ENCODE measurements around the gene STIM2.
"Not testable (repeated sequence)": the region's sequence is repeated elsewhere in the genome, so short reads cannot be mapped to it uniquely, and the experiment has no call there.

The STIM2 gene

GRCh38 chr4:26860157-26860921, at the start of gene STIM2:
Gene STIM2 (plus strand): TSS chr4:26860841.
- no peaks in the 10 kb centered on the region for H3K9me3 ChIP-seq (ENCODE audit: control insufficient read depth, insufficient read depth, low read length)
- H3K36me3 ChIP-seq (ENCODE audit: control insufficient read depth, insufficient read depth, low read length): no peaks in the 10 kb centered on the region
- WGBS (ENCODE audit: insufficient coverage, insufficient read length): no CpG with 5 or more reads among the region's 74 CpGs
- peak within 1 kb of the TSS; percentile 96 for H3K4me3 ChIP-seq (ENCODE audit: low read length)
- no peak within 1 kb of the TSS for H3K27ac ChIP-seq (ENCODE audit: low read length)
- peak; percentile 95 for DNase-seq (ENCODE audit: low read depth, low spot score)
- H3K4me1 ChIP-seq (ENCODE audit: control insufficient read depth, insufficient read depth, low read length): no peaks in the 10 kb centered on the region
- H3K27me3 ChIP-seq (ENCODE audit: control insufficient read depth, insufficient read depth, low read length): no peaks in the 10 kb centered on the region

GRCh38 chr4:26811571-26811970, 49.1 kb upstream of the STIM2 start:
- not testable (repeated sequence) for H3K27me3 ChIP-seq (ENCODE audit: control insufficient read depth, insufficient read depth, low read length); H3K27ac ChIP-seq (ENCODE audit: low read length); H3K4me1 ChIP-seq (ENCODE audit: control insufficient read depth, insufficient read depth, low read length); H3K9me3 ChIP-seq (ENCODE audit: control insufficient read depth, insufficient read depth, low read length); H3K36me3 ChIP-seq (ENCODE audit: control insufficient read depth, insufficient read depth, low read length); DNase-seq (ENCODE audit: low read depth, low spot score); H3K4me3 ChIP-seq (ENCODE audit: low read length)
- WGBS (ENCODE audit: insufficient coverage, insufficient read length): no CpG with 5 or more reads among the region's 4 CpGs

GRCh38 chr4:26812049-26812714, 48.5 kb upstream of the STIM2 start:
- DNase-seq (ENCODE audit: low read depth, low spot score): no peak
- no peaks in the 10 kb centered on the region for H3K36me3 ChIP-seq (ENCODE audit: control insufficient read depth, insufficient read depth, low read length)
- no peak overlapping the region for H3K27ac ChIP-seq (ENCODE audit: low read length)
- WGBS (ENCODE audit: insufficient coverage, insufficient read length): no CpG with 5 or more reads among the region's 6 CpGs
- no peaks in the 10 kb centered on the region for H3K27me3 ChIP-seq (ENCODE audit: control insufficient read depth, insufficient read depth, low read length)
- no peaks in the 10 kb centered on the region for H3K4me1 ChIP-seq (ENCODE audit: control insufficient read depth, insufficient read depth, low read length)
- no peaks in the 10 kb centered on the region for H3K9me3 ChIP-seq (ENCODE audit: control insufficient read depth, insufficient read depth, low read length)
- H3K4me3 ChIP-seq (ENCODE audit: low read length): no peak overlapping the region

DNA sequence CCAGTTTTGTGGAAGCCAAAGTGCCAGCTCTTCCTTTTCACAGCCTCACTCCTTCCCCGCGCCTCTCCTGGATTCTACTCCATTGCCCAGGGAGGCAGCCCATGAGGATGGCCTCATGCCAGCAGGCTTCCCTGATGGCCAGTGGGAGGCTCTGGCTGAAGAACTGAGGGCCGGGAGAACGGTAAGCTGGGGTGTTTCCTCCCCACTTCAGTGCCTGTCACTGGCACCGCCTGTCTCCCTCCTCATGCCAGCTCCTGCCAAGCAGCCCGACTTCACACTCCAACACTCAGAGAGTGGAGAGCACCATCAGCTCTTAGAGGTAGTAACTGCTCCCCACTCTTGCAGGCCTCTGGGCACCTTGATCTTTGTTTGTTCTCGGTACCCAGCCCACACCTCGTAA, 46.9 kb upstream of the STIM2 start:
- Histone ChIP-seq H3K9me3 (ENCODE audit: control insufficient read depth, insufficient read depth, low read length) (no peaks in the 10 kb centered on the region), H3K27ac (ENCODE audit: low read length) (no peak overlapping the region), H3K27me3 (ENCODE audit: control insufficient read depth, insufficient read depth, low read length) (no peaks in the 10 kb centered on the region), H3K36me3 (ENCODE audit: control insufficient read depth, insufficient read depth, low read length) (no peaks in the 10 kb centered on the region), H3K4me1 (ENCODE audit: control insufficient read depth, insufficient read depth, low read length) (no peaks in the 10 kb centered on the region; the same call in 1 of the 2 replicates), H3K4me3 (ENCODE audit: low read length) (no peak overlapping the region)
- no peak for DNase-seq (ENCODE audit: low read depth, low spot score)
- no CpG with 5 or more reads among the region's 8 CpGs for WGBS (ENCODE audit: insufficient coverage, insufficient read length)

GRCh38 chr4:26815199-26815598, 45.4 kb upstream of the STIM2 start:
- DNase-seq (ENCODE audit: low read depth, low spot score): no peak
- no peak overlapping the region for H3K4me3 ChIP-seq (ENCODE audit: low read length)
- H3K9me3 ChIP-seq (ENCODE audit: control insufficient read depth, insufficient read depth, low read length): no peaks in the 10 kb centered on the region
- no peak overlapping the region for H3K27ac ChIP-seq (ENCODE audit: low read length)
- H3K4me1 ChIP-seq (ENCODE audit: control insufficient read depth, insufficient read depth, low read length): no peaks in the 10 kb centered on the region; the same call in 1 of the 2 replicates
- H3K36me3 ChIP-seq (ENCODE audit: control insufficient read depth, insufficient read depth, low read length): no peaks in the 10 kb centered on the region
- H3K27me3 ChIP-seq (ENCODE audit: control insufficient read depth, insufficient read depth, low read length): no peaks in the 10 kb centered on the region

DNA sequence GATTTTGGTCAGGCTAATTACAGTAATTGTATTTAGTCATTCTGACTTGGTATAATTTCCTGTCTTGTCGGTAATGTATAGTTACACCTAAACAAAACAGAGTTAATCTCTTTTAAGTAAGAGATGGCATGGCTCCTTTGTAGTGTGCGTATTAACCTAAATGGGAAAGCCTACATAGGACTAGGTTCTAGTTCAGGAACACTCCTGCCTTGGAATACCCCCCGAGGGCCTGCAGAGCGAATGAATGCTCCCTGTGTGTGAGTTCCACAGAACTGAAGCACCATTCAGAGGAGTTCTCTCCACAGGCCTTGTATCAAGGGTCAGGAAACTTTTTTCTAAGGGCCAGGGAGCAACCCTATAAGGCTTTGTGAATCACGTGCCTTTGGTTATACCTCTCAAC, 44.9 kb upstream of the STIM2 start:
- H3K27ac ChIP-seq (ENCODE audit: low read length): no peak overlapping the region
- no peak for DNase-seq (ENCODE audit: low read depth, low spot score)
- no CpG with 5 or more reads among the region's 5 CpGs for WGBS (ENCODE audit: insufficient coverage, insufficient read length)

DNA sequence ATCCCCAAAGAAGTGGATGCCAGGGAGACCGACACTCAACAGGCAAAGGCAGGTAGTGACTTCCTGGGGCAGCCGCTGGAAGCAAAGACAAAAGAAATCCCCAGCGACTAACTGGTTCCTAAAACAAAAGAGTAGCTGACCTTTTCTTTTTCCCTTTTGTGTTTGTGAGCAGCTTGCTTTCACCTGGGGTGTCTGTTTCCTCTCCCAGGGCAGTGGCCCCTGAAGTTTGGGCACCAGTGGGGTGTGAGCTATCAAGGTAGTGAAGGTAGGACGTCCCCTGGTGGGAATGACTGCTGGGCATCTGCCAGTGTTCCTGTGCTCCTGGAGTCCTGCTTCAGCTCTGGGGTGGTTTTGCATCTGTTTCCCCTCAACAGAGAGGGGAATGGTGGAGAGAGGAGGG, 41.6 kb upstream of the STIM2 start:
- no peaks in the 10 kb centered on the region; the same call in 1 of the 2 replicates for H3K4me1 ChIP-seq (ENCODE audit: control insufficient read depth, insufficient read depth, low read length)
- peak; percentile 25 for DNase-seq (ENCODE audit: low read depth, low spot score)
- no peaks in the 10 kb centered on the region for H3K36me3 ChIP-seq (ENCODE audit: control insufficient read depth, insufficient read depth, low read length)
- no peaks in the 10 kb centered on the region for H3K27me3 ChIP-seq (ENCODE audit: control insufficient read depth, insufficient read depth, low read length)
- no CpG with 5 or more reads among the region's 4 CpGs for WGBS (ENCODE audit: insufficient coverage, insufficient read length)
- H3K4me3 ChIP-seq (ENCODE audit: low read length): no peak overlapping the region
- H3K9me3 ChIP-seq (ENCODE audit: control insufficient read depth, insufficient read depth, low read length): no peaks in the 10 kb centered on the region
- H3K27ac ChIP-seq (ENCODE audit: low read length): no peak overlapping the region

More for the DNA sequence above, 44.9 kb upstream of the STIM2 start:
- Histone ChIP-seq H3K4me1 (ENCODE audit: control insufficient read depth, insufficient read depth, low read length) (no peaks in the 10 kb centered on the region; the same call in 1 of the 2 replicates), H3K9me3 (ENCODE audit: control insufficient read depth, insufficient read depth, low read length) (no peaks in the 10 kb centered on the region), H3K4me3 (ENCODE audit: low read length) (no peak overlapping the region), H3K36me3 (ENCODE audit: control insufficient read depth, insufficient read depth, low read length) (no peaks in the 10 kb centered on the region), H3K27me3 (ENCODE audit: control insufficient read depth, insufficient read depth, low read length) (no peaks in the 10 kb centered on the region)

DNA sequence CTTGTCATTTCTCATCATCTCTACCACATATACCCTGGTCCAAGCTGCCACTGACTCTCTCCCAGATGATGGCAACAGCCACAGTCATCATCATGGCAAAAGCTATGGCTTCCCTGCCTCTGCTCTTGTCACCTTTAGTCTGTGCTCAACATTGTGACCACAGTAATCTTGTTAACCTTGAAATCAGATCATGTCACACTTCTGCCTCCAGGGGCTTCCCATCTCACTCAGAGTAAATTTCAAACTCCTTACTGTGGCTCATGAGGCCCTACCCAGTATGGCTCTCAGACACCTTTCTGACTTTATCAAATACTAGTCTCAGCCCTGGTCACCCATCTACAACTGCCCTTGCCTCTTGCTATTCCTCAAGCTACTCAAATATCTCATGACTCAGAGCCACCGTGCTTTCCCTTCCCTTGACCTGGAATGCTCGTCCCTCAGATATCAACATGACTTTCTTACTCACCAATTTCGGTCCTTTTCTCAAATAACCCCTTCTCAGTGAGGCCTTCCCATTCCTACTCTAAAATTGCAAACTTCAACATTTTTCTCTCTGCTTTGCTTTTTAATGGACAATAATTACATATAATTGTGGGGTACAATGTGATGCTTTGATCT, 41.1 kb upstream of the STIM2 start:
- Histone ChIP-seq H3K27me3 (ENCODE audit: control insufficient read depth, insufficient read depth, low read length) (no peaks in the 10 kb centered on the region), H3K4me3 (ENCODE audit: low read length) (no peak overlapping the region), H3K4me1 (ENCODE audit: control insufficient read depth, insufficient read depth, low read length) (no peaks in the 10 kb centered on the region; the same call in 1 of the 2 replicates), H3K36me3 (ENCODE audit: control insufficient read depth, insufficient read depth, low read length) (no peaks in the 10 kb centered on the region), H3K27ac (ENCODE audit: low read length) (no peak overlapping the region), H3K9me3 (ENCODE audit: control insufficient read depth, insufficient read depth, low read length) (no peaks in the 10 kb centered on the region)
- WGBS (ENCODE audit: insufficient coverage, insufficient read length): no CpG with 5 or more reads among the region's 3 CpGs
- no peak for DNase-seq (ENCODE audit: low read depth, low spot score)

DNA sequence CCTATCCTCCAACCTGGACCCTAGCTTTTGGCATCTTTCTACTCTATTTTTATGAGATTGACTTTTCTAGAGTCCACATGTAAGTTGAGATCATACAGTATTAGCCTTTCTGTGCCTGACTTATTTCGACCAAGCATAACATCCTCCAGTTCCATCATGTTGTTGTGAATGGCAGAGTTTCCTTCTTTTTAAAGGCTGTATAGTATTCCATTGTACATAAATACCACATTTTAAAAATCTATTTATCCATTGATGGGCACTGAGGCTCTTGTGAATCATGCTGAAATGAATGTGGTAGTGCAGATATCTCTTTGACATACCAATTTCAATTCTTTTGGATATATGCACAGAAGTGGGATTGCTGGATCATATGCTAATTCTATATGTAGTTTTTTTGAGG, 40.3 kb upstream of the STIM2 start:
- Histone ChIP-seq H3K4me1 (ENCODE audit: control insufficient read depth, insufficient read depth, low read length) (no peaks in the 10 kb centered on the region; the same call in 1 of the 2 replicates), H3K27ac (ENCODE audit: low read length) (no peak overlapping the region), H3K36me3 (ENCODE audit: control insufficient read depth, insufficient read depth, low read length) (no peaks in the 10 kb centered on the region), H3K27me3 (ENCODE audit: control insufficient read depth, insufficient read depth, low read length) (no peaks in the 10 kb centered on the region), H3K4me3 (ENCODE audit: low read length) (no peak overlapping the region), H3K9me3 (ENCODE audit: control insufficient read depth, insufficient read depth, low read length) (no peaks in the 10 kb centered on the region)
- WGBS (ENCODE audit: insufficient coverage, insufficient read length): no CpG with 5 or more reads among the region's 1 CpG
- no peak for DNase-seq (ENCODE audit: low read depth, low spot score)

DNA sequence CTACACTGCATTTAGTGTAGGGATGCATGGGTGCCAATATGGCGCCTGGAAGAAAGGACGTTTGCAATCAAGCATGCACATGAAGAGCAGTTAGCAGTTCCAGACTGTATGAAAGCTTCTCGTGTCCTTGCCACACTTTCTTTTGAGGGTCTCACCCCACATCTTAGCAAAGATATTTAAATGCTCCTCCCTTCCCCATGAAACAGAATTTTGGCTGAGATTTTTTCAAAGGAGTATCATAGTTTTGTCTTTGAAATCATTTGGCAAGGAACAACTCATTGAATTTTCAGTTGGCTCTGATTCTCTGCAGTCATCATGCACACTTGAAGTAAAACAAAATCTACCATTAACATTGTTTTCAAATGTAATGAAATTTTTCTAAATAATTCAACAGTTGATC, 39.6 kb upstream of the STIM2 start:
- Histone ChIP-seq H3K9me3 (ENCODE audit: control insufficient read depth, insufficient read depth, low read length) (no peaks in the 10 kb centered on the region), H3K27me3 (ENCODE audit: control insufficient read depth, insufficient read depth, low read length) (no peaks in the 10 kb centered on the region), H3K4me3 (ENCODE audit: low read length) (no peak overlapping the region), H3K27ac (ENCODE audit: low read length) (no peak overlapping the region), H3K36me3 (ENCODE audit: control insufficient read depth, insufficient read depth, low read length) (no peaks in the 10 kb centered on the region), H3K4me1 (ENCODE audit: control insufficient read depth, insufficient read depth, low read length) (no peaks in the 10 kb centered on the region; the same call in 1 of the 2 replicates)
- WGBS (ENCODE audit: insufficient coverage, insufficient read length): no CpG with 5 or more reads among the region's 3 CpGs
- no peak for DNase-seq (ENCODE audit: low read depth, low spot score)

Measured in iPS DF 6.9 (cell line).